ENCODE results near the gene PGAP6.
"Not testable (repeated sequence)": the region's sequence is repeated elsewhere in the genome, so short reads cannot be mapped to it uniquely, and the experiment has no call there.

Gene PGAP6

GRCh38 chr16:379183-379960 lies 2.4 kb downstream of the PGAP6 start:
- DNase-seq = no peak

GRCh38 chr16:378821-379182 lies 3.0 kb downstream of the PGAP6 start:
- no peak for DNase-seq

GRCh38 chr16:378113-378820 lies 3.5 kb downstream of the PGAP6 start:
- not testable (repeated sequence) for DNase-seq

GRCh38 chr16:377419-377951 lies 4.3 kb downstream of the PGAP6 start:
- DNase-seq = no peak

- no peak for DNase-seq
Observed at GRCh38 chr16:376817-377418, 4.9 kb downstream of the PGAP6 start.

DNA sequence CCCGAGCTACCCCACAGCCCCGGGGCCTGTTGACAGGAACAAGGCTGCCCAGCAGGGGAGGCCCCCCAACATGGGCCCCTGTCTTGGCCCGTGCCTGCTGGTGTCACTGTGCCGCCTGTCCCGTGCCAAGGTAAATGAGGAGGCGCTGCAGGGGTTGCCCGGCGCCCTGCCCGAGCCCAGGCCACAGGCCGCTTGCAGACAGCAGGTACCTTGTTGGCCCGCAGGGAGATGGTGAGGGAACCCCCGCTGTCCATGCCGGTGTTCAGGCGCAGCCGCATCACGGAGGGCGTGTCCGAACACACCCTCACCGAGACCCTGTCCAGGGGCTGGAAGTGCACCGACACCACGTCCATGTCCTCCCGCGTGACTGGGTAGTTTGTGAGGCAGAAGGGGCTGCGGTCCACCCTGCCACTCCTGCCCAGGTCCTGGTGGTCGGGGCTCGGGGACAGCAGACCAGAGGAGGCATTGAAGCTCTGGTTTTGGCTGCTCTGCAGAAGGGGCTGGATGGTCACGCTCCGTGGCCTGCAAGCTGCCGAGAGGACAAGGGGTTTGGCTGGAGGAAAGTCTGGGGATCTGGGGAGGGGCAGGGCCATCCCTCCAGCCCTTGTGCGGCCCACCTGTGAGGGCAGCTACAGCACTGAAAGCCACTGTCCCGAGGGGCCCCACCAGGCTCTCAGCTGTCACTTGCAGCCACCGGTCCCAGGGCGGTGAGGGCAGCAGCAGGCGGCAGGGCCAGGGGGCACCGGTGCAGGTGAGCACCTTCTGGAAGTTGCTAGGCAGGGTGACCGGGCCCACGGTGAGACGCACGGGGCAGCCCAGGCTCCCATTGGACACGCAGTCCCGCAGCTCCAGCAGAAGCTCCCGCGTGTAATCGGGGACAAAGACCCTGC lies 5.6 kb downstream of the PGAP6 start:
- no peak for DNase-seq

DNA sequence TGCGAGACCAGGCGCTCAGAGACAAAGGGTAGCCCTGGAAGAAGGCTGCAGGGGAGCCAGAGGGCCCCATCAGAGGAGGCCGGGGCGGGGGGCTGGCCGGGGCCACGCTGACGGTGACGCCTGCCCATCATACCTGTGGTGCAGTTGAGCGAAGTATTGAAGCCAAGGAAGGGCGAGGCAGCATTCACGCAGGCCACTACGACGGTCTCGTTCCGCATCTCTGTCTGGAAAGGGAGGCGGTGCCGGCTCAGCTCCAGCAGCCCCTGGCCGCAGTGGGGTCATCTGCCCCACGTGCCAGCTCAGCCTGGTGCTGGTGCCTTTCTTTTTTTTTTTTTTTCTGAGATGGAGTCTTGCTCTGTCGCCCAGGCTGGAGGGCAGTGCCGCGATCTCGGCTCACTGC lies 6.6 kb downstream of the PGAP6 start:
- no peak for DNase-seq

DNA sequence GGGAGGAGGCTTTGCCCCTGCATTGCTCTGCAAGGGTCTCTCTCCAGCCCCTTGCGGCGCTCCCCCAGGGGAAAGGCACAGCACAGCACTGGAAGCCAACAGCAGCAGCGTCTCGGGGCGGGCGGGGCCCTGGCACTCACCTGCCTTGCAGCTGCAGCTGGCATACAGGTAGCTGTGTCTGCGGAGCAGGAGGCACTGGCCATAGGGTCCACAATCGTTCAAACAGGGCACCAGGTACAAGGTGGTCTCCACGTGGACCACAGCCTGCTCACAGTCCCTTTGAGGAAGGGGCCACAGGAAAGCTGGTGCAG lies 7.2 kb downstream of the PGAP6 start:
- no peak for DNase-seq

GRCh38 chr16:373848-374615 lies 7.7 kb downstream of the PGAP6 start:
- no peak for DNase-seq

DNA sequence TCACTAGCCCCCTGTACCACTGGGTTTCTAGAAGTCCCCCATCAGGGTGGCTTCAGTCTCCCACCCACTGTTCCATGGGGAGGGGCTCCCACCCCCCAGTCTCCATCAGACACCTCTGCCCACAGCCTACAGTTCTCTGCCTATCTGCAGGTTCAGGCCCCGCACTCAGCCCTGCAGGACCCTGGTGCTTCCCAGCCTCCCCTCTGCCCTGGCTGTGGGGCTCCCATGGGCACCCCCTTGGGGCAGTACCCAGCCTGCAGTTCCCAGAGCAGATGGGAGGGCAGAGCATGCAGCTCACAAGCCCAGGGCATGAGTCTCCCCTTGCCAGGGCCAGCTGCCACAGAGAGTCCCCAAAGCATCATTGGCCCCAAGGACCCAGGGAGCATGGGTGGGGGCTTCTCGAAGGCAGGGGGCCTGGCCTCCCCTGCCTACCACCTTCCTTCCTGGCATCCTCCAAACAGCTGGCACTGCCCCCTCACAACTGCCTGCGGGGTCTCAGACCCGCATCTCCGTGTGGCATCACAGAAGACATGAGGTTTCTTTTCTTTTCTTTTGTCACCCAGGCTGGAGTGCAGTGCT lies 8.7 kb downstream of the PGAP6 start:
- no peak for DNase-seq

DNA sequence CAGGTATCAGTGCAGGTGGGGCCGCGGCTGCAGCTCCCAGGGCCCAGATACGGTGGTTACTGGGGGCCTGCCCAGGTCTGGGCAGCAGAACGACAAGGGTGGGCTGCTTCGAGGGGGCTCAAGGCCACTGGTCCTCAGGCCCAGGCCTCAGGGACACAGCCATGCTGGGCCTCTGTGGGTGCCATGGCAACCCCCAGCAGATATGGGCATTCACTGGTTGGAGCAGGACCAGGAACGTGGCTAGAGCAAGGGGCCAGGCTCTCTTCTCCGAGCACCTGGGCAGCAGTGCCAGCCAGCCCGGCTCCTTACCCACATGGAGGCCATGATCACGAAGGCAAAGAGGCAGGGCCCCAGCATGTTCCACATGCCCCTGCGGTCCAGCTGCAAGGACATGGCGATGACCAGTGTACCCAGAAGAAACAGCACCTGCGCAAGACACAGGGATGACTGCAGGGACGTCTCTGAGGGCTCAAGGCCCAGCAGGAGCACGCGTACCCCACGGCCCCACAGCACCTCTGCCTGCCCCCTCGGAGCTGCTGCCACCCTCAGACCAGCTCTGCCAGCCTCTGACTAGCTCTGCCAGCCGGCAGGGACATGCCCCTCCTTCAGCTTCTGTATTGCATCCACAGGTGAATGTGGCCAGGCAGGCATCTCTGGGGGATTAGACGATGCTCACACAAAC lies 9.3 kb downstream of the PGAP6 start:
- DNase-seq = no peak

DNA sequence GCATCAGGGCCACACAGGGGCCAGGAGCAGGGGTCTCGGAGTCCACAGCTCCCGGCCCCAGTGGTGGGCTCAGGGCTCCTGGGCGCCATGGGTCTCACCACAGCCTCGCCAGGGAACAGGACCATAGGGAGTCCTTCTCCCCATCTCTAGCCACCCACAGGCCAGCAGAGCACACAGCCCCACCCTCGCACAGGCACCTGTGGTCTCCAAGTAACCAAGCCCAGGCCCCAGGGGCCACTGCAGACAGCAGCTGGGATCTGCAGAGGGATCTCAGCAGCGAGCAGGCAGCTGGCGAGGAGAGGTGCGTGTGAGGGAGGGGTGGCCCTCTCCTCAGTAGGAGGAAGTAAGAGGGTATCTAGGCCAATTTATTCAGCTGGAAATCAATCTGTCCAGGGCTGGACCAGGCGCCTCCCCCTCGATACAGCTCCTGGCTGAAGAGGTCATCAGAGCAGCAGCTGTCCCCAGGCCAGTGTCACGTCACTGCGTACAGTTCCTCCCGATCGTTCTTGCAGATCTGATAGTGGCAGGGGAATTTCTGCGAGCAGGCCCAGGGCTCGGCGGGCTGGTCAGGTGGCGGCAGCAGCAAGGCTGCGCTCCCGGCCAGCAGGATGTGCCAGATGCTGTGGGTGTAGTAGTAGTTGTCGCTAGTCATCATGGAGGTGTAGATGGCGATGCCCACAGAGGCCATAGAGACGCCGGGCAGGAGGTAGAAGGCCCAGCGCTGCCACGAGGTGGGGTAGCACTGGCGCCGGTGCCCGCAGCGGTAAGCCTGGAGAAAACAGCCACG lies 10.1 kb downstream of the PGAP6 start:
- no peak for DNase-seq

GRCh38 chr16:370979-371514 lies 10.7 kb downstream of the PGAP6 start:
- no peak for DNase-seq

GRCh38 chr16:370443-370842 lies 11.3 kb downstream of the PGAP6 start, which contains the start of gene MRPL28:
MRPL28 (minus strand) TSS chr16:370538; CDS start chr16:370218, 320 bp downstream.
- peak; percentile 96 for DNase-seq

GRCh38 chr16:369866-370436 lies 11.8 kb downstream of the PGAP6 start:
- DNase-seq = no peak

DNA sequence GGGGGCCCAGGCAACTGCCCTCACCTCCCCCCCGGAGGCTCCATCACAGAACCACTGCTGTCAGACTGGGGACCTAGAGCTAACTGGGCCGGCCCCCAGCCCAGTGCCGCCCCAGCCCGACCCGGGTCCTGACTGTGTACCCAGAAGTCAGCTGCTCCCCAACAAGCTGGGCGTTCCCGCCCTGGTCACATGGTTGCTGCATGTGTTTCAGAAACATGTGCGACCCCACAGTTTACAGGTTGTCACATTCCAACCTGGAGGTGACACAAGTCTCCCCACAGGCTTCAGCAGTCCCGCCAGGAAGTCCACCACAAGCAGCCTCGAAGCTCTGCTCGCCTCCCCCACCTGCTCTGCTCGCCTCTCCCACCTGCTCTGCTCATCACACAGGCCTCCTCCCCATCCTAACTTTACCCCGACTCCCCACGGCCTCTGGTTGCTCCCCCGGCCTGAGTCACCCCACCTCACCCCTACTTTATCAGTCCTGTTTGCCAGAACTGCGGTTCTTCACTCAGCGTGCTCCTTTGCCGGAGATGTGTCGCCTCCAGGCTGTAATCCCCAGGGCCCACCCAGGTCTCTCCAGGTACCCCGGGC lies 12.4 kb downstream of the PGAP6 start:
- DNase-seq = no peak

DNA sequence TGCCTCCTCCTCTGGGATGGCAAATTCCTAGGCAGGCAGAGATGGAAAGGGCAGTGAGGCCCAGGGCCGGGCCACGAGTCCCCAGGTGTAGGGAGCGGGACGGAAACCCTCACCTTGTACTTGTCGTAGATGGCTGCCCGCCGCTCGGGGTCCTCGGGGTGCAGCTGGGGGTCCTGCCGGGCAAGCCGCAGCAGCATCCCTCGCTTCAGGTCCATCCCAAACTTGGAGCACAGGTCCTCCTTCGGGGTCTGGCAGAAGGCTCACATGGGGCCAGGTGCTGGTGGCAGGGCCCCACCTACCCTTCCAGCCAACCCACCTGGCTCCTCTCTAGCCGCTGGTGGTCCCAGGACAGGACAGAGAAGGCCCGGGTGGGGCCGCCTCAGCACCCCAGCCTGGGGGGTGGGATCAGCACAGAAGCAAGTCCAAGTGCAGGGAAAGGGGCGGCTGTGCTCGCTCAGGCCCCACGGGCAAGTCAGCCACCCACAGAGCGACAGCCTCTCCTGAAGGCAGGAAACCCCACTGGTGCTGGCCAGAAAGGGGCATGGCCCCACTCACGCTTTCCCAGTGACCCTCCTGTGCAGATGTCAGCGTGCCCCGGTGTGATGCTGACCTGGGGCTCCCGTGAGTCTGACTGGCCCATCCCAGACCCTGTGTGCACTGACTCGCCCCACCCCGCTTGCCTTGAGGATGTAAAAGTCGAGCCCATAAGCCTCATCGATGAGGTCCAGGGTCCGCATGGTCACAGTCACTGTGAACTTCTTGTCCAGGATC lies 13.2 kb downstream of the PGAP6 start:
- no peak for DNase-seq

DNA sequence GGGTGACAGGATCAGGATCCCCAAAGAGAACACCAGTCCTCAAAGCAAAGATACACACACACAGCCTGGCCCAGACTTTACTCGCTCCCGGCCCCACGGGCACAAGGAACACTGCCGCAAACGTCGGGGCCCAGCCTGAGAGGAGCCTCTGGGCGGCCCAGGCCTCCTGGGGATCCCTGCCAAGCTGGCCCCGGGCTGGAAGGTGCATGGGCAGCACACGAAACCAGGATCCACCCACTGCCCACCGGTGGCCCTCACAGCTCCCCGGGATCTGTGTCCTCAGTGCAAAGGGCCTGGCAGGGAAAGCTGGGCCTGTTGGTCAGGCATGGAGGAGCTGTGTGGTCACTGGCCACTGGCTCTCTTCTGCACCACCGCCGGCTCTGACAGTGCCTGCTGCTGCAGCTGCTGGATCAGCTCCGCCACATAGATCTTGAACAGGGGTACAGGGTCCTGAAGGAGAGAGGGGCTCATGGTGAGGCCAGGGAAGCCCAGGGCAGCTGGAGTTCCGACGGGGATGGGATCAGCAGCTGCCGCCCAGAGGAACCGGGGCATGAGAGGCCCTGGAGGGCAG lies 14.4 kb downstream of the PGAP6 start:
- no peak for DNase-seq
